GM21529 (cell line): Measurements from ENCODE around the gene DCBLD2.
A peak's percentile ranks its signal among the peaks of the same experiment; 100 is the strongest.
"Not testable (repeated sequence)": the region's sequence is repeated elsewhere in the genome, so short reads cannot be mapped to it uniquely, and the experiment has no call there.

Source experiments
- ATAC-seq: cut with Tn5 transposase; IDR thresholded peaks from one replicate; pipeline ENCODE4 v1.9.1; 2021; ENCODE audit not compliant: unreplicated experiment

Gene DCBLD2

DNA sequence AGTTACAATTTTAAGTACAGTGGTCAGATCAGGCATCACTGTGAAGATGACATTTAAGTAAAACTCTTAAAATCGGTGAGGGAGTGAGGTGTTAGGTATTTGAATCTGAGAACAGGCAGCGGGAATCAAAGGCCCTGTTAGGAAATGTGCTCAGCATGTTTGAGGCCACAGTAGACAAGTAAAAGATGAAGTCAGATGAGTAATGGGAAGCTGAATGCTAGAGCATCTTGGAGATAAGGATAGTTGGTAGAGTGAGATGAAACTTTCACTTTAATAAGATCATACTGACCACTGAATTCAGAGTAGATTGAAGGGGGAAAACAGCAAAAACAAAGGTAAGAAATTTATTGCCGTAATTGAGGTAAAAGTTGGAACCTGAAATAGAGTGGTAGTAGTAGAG is 61.6 kb downstream of the DCBLD2 start:
- ATAC-seq = no peak

GRCh38 chr3:98831060-98831459 is 70.4 kb downstream of the DCBLD2 start:
- ATAC-seq = not testable (repeated sequence)

GRCh38 chr3:98829246-98829832 is 72.2 kb downstream of the DCBLD2 start:
- no peak for ATAC-seq

DNA sequence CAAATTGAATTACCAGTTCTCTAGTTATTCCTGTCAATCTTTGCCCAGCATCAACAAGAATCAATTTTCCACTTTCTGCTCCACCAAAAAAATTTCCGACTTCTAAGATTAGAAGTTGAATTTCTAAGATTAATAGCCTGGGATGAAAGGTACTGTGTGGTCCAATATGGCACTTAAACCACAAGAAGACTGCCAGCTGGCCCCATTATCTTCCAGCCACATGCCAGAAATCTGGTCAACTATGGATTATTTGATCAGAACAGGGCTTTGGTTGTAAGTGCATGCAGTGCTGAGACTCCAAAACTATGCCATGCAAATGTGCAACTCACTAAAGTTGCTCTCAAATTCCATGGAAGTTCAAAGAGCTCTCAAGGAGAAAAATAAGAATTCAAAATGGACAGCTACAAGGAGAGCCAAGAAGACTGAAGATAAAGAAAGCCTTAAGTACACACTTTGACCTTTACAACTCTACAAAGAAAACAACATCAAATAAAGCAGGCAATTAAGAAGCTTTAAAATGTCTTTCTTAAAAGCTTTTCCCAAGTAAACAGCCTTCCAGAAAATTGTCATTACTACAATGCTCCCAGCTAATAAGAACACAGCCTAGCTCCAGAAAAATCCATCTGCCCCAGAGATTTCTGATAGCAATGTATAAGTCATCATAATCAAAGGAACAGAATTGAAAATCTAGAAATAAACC is 74.1 kb downstream of the DCBLD2 start:
- no peak for ATAC-seq

DNA sequence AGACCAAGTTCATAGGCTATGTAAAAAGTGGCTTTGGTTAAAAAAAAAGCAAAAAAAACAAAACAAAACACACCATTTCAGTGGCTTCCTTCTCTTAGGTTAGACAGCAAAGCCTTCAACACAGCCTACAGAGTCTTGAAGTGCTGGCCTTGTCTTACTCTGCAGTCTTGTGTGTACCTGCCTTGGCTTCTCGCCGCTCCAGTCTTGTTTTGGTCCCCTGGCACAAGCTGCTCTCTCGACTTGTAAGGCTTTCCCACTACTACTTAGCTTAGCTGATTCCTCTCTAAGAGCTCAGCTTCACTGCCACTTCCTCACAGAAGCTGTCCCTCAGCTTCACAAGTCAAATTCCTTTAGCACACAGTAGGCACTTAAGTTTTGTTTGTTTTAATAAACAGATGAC is 75.4 kb downstream of the DCBLD2 start:
- no peak for ATAC-seq

GRCh38 chr3:98824256-98824655 is 77.2 kb downstream of the DCBLD2 start:
- no peak for ATAC-seq

DNA sequence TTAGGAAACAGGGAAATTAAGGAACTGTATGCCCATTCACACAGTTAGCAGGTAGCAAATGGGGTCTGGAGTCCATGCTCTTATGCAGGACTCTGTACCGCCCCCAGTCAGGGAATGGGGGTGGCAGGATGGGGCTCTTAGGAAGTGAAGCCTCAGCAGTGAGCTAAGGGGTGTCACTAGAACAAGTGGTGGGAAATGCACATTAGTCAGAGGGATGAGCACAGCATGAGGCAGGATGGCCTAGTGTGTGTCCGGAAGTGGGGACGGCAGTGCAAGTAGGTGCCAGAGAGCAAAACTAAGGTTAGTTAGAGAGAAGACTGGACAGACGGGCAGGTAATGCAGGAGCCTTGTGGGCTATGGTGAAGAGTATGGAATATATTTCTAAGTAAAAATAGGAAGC is 77.7 kb downstream of the DCBLD2 start:
- ATAC-seq = no peak

GRCh38 chr3:98821063-98821462 is 80.4 kb downstream of the DCBLD2 start:
- ATAC-seq = no peak

- ATAC-seq = peak; percentile 85
These were observed 83.9 kb downstream of the DCBLD2 start for GRCh38 chr3:98817547-98818041.

DNA sequence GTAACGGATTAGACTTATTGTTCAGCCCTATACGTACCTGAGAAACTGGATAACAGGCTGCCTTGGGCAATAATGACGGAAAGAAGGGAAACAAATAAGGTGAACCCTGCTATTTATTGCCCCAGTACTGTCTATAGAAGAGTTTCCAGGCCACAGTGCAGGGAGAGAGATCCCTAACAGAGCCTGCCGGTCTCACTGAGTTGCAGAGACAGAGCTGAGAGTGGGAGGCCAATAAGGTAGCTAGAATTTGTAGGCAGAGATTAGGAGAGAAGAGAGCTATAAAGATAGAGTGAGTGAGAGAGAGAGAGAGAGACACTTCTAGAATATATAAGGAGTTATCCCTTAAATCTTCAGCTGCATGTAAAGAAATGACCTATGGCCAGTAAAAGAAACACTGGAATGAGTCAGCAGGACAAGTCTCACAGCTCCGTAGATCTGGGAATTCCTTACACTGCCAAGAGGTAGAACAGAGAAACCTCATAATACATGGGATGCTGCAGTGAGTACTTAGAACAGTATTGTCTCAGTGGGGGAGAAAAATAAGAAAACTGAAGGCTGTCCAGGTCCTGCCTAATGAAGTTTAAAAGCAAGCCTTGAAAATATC is 86.6 kb downstream of the DCBLD2 start:
- no peak for ATAC-seq

GRCh38 chr3:98812851-98813374 is 88.6 kb downstream of the DCBLD2 start:
- ATAC-seq = peak; percentile 49

- ATAC-seq = no peak
These were observed 90.4 kb downstream of the DCBLD2 start for GRCh38 chr3:98811048-98811447.

DNA sequence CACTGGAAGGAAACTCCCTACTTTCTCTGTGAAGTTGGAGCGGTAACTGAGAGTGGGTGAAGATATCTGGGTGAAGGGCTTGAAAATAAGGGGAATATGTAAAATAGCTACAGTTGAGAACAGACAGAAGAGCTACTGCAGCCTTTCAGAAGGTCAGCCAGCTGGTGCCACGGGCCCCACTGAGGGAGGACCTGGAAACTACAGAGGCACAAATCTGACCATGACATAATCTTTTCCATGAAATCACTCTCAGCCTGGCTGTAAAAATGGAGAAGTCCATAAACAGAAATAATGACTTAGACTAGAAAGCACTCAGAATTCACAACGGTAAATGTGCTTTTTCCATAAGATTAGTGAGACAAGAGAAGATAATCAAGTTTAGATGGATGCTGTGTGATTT is 91.9 kb downstream of the DCBLD2 start:
- no peak for ATAC-seq

DNA sequence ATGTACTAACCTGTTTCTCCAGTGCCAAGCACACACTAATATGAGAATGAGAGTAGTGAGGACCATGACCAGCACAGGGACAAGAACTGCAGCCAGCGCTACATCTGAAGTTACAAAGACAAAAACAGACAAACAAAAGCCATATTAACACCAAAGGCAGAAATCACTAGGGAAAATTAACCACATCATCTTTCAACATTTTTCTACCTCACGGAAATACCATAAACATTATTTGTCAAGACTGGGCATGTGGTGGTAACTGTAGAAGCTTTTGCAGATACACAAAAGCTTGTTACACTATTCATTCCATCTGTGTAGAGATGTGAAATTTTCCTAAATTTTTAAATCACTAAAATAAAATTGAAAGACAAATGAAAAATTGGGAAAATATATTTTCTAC is 93.4 kb downstream of the DCBLD2 start:
- ATAC-seq = no peak

DNA sequence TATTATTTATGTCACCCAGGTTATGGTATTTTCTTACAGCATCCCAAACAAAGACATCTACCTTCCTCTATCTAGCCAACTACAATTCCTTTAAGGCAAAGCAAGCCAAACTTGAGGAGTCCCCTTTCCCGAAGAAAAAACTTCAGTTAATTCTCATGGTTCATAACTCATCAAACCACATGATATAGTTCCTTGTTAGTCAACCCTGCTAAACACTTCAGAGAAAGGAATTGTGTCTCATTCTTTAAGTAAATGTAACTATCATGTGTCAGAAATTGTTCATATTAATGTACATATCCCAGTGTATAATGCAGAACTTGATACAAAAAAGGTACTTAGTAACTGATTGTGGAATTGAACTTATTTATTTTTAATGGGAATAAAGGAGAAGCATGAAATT is 93.9 kb downstream of the DCBLD2 start:
- ATAC-seq = no peak

DNA sequence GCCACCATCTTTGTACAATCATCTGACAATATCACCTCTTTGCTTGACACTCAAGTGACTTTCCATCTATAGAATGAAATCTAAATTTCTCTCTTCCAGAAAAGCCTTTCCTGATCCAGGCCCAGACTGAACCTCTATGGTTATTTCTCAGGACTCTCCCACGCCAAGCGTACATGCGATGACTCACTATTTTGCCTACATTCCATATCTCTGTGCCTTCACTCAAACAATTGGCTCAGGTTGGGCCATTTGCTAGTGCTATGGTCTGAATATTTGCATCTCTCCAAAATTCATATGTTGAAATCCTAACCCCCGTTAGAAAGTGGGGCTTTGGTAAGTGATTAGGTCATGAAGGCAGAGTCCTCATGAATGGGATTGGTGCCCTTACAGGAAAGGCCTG is 94.5 kb downstream of the DCBLD2 start:
- ATAC-seq = no peak

DNA sequence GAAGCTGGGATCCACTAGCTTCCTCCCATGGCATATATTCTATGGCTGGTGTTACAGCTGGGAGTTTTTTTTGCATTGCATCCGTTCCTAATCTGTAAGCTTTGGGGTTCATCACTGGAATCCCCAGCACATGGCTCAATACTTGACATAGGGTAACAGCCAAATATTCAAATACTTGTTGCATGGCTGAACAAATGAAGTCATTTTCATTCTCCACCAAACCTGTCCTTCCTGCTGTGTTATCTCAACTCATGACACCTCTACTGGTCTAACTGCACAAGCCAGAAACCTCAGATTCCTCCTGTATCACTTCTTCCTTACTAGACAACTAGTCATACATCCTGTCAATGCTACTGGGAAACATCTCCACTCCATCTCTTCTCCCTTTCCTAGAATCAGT is 95.0 kb downstream of the DCBLD2 start:
- no peak for ATAC-seq

- no peak for ATAC-seq
These were observed 95.9 kb downstream of the DCBLD2 start for GRCh38 chr3:98805571-98805970.

GRCh38 chr3:98801043-98801747 is 100.3 kb downstream of the DCBLD2 start:
- no peak for ATAC-seq

DNA sequence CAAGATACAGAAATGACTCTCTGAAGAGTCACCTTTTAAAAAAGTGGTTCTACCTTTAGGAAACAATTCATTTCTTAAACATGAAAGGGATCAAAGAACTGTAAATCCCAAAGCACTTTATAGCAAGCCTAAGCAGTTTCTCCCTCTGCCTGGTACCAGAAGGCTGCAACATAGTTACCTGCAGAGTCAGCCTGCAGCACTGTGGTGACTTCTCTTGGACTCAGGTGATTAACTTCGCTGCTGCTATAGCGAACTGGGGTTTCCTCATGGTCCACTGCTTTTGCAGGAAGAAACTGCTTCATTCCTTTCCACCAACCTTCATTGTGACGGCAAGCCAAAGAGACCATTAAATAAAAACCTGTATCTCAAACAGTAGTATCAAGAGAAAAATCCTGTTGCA is 101.1 kb downstream of the DCBLD2 start:
- ATAC-seq = no peak

- ATAC-seq = no peak
These were observed 102.0 kb downstream of the DCBLD2 start for GRCh38 chr3:98799479-98799878.

- no peak for ATAC-seq
These were observed 102.7 kb downstream of the DCBLD2 start for GRCh38 chr3:98798820-98799219.
